ENCODE measurements around the gene PSMD14. TPM values are rescaled to one million over a fixed set of nuclear protein-coding genes. Genes with fewer than 3 reads are reported as not detected.
A peak's percentile ranks its signal among the peaks of the same experiment; 100 is the strongest.
"Not testable (repeated sequence)": the region's sequence is repeated elsewhere in the genome, so short reads cannot be mapped to it uniquely, and the experiment has no call there.

Gene PSMD14
- total RNA-seq (10 to 100 TPM; 40.7 to 64.3 TPM), polyA plus RNA-seq (ENCODE audit: insufficient read length in 6 of 6) (10 to 100 TPM; 36.7 to 46.5 (median 40.1) TPM)
- long read RNA-seq, donor 1, transcript PSMD14-201 (12 exons, 1,954 nt): major isoform, 33 of 35 reads
- long read RNA-seq, donor 1, partial matches to known transcripts: 0 of 35 reads
- long read RNA-seq, donor 1, other reads (novel, unspliced or antisense): 0 of 35 reads
- long read RNA-seq, donor 2, transcript PSMD14-201 (12 exons, 1,954 nt): major isoform, 22 of 29 reads
- long read RNA-seq, donor 2, partial matches to known transcripts: 5 of 29 reads
- long read RNA-seq, donor 2, other reads (novel, unspliced or antisense): 0 of 29 reads
- long read RNA-seq, donor 3, full-length matches to known transcripts: 21 of 21 reads
- long read RNA-seq, donor 3, partial matches to known transcripts: 0 of 21 reads
- long read RNA-seq, donor 3, other reads (novel, unspliced or antisense): 0 of 21 reads
- long read RNA-seq, donor 4, full-length matches to known transcripts: 34 of 40 reads
- long read RNA-seq, donor 4, partial matches to known transcripts: 3 of 40 reads
- long read RNA-seq, donor 4, other reads (novel, unspliced or antisense): 3 of 40 reads
- long read RNA-seq, donor 5, full-length matches to known transcripts: 26 of 26 reads
- long read RNA-seq, donor 5, partial matches to known transcripts: 0 of 26 reads
- long read RNA-seq, donor 5, other reads (novel, unspliced or antisense): 0 of 26 reads
- long read RNA-seq, donor 6, full-length matches to known transcripts: 28 of 28 reads
- long read RNA-seq, donor 6, partial matches to known transcripts: 0 of 28 reads
- long read RNA-seq, donor 6, other reads (novel, unspliced or antisense): 0 of 28 reads
- long read RNA-seq, donor 7, transcript PSMD14-201 (12 exons, 1,954 nt): major isoform, 17 of 19 reads
- long read RNA-seq, donor 7, partial matches to known transcripts: 0 of 19 reads
- long read RNA-seq, donor 7, other reads (novel, unspliced or antisense): 0 of 19 reads
- long read RNA-seq, donor 8, full-length matches to known transcripts: 17 of 17 reads
- long read RNA-seq, donor 8, partial matches to known transcripts: 0 of 17 reads
- long read RNA-seq, donor 8, other reads (novel, unspliced or antisense): 0 of 17 reads
- long read RNA-seq, donor 9: 0 reads
- long read RNA-seq, donor 10, full-length matches to known transcripts: 41 of 51 reads
- long read RNA-seq, donor 10, partial matches to known transcripts: 7 of 51 reads
- long read RNA-seq, donor 10, other reads (novel, unspliced or antisense): 3 of 51 reads
- long read RNA-seq, donor 11, full-length matches to known transcripts: 40 of 48 reads
- long read RNA-seq, donor 11, partial matches to known transcripts: 8 of 48 reads
- long read RNA-seq, donor 11, other reads (novel, unspliced or antisense): 0 of 48 reads
- long read RNA-seq, donor 12, transcript PSMD14-201 (12 exons, 1,954 nt): major isoform, 17 of 19 reads
- long read RNA-seq, donor 12, partial matches to known transcripts: 0 of 19 reads
- long read RNA-seq, donor 12, other reads (novel, unspliced or antisense): 0 of 19 reads

- no peak for TF ChIP-seq CTCF (IDR thresholded peaks at IDR 0.05)
- ATAC-seq (peak; percentile 99), DNase-seq (peak; percentile 86 to 98 (median 94))
- no peaks in the 10 kb centered on the region for H3K36me3 ChIP-seq
- peaks cover 0 to 10% of the 10 kb centered on the region in 2 donors for H3K9me3 ChIP-seq
- H3K27ac ChIP-seq: peak within 1 kb of the TSS; percentile 78 to 92
- peak within 1 kb of the TSS; percentile 54 to 81 for H3K4me3 ChIP-seq
- no peaks in the 10 kb centered on the region for H3K27me3 ChIP-seq
- H3K4me1 ChIP-seq: peaks cover 10 to 25% of the 10 kb centered on the region in 2 donors
- intact Hi-C loops (cut with DNase I): no loop called here
Measured at GRCh38 chr2:161308178-161308955, at the start of gene PSMD14. PSMD14 (plus strand) TSS chr2:161308425; CDS start chr2:161318826, 10,401 bp downstream.

GRCh38 chr2:161265874-161266273 is 42.4 kb upstream of the PSMD14 start:
- ATAC-seq: no peak
- Histone ChIP-seq H3K27ac (no peak overlapping the region), H3K27me3 (no peaks in the 10 kb centered on the region), H3K4me3 (no peak overlapping the region), H3K36me3 (no peaks in the 10 kb centered on the region), H3K9me3 (no peaks in the 10 kb centered on the region), H3K4me1 (no peaks in the 10 kb centered on the region)
- intact Hi-C loops (cut with DNase I): no loop called here
- DNase-seq: no peak
- TF ChIP-seq CTCF (IDR thresholded peaks at IDR 0.05): no peak

- H3K27me3 ChIP-seq: no peaks in the 10 kb centered on the region
- H3K27ac ChIP-seq: no peak overlapping the region
- no peak for ATAC-seq
- no peak for DNase-seq
- no peak for TF ChIP-seq CTCF (IDR thresholded peaks at IDR 0.05)
- no peaks in the 10 kb centered on the region for H3K9me3 ChIP-seq
- no peak overlapping the region for H3K4me3 ChIP-seq
- H3K36me3 ChIP-seq: no peaks in the 10 kb centered on the region
- H3K4me1 ChIP-seq: no peaks in the 10 kb centered on the region
- intact Hi-C loops (cut with DNase I): no loop called here
Measured at GRCh38 chr2:161269111-161269510, 39.1 kb upstream of the PSMD14 start.

- TF ChIP-seq CTCF (IDR thresholded peaks at IDR 0.05): peak; percentile 71 to 77
- peak; percentile 60 for ATAC-seq
- Histone ChIP-seq H3K27me3 (no peaks in the 10 kb centered on the region), H3K9me3 (no peaks in the 10 kb centered on the region), H3K4me3 (no peak overlapping the region), H3K4me1 (no peaks in the 10 kb centered on the region), H3K27ac (no peak overlapping the region), H3K36me3 (no peaks in the 10 kb centered on the region)
- DNase-seq: peak in 1 of 4 donors; percentile 21
- intact Hi-C loops (cut with DNase I): no loop called here
Measured at GRCh38 chr2:161273038-161273760, 35.0 kb upstream of the PSMD14 start.

GRCh38 chr2:161278564-161279229 is 29.5 kb upstream of the PSMD14 start:
- H3K4me3 ChIP-seq; intact Hi-C loops (cut with DNase I); H3K4me1 ChIP-seq; H3K27ac ChIP-seq; H3K36me3 ChIP-seq; DNase-seq; H3K9me3 ChIP-seq; H3K27me3 ChIP-seq; ATAC-seq: not testable (repeated sequence)

- H3K4me3 ChIP-seq; intact Hi-C loops (cut with DNase I); H3K27ac ChIP-seq; H3K36me3 ChIP-seq; H3K9me3 ChIP-seq; H3K4me1 ChIP-seq; H3K27me3 ChIP-seq; DNase-seq; ATAC-seq: not testable (repeated sequence)
Measured at GRCh38 chr2:161279230-161279815, 28.9 kb upstream of the PSMD14 start.

Data from left lung (tissue), 14 donors.